CD14-positive monocyte (primary cell): Measurements from ENCODE around the gene ZNF497. TPM values are rescaled to one million over a fixed set of nuclear protein-coding genes. Genes with fewer than 3 reads are reported as not detected.

Experiments used
- DNase-seq, 3 donors: peaks; one replicate each; pipeline ENCODE4 v3.0.0-alpha.2; 2011 to 2022
- H2AFZ ChIP-seq: 2 replicates; pipeline ENCODE4 v1.6.0; 2012; ENCODE audit warnings: mild to moderate bottlenecking, low read depth, low read length, inconsistent platforms; ENCODE audit not compliant: insufficient read depth, poor library complexity, severe bottlenecking
- H3K27ac ChIP-seq, 2 donors: 1 replicate in 1 of 2; 2 replicates in 1 of 2; pipeline ENCODE4 v1.5.1; 2012 to 2013; ENCODE audit warnings: low read length in 2 of 2, control low read depth in 1 of 2, inconsistent platforms in 1 of 2, low read depth in 1 of 2, mild to moderate bottlenecking in 1 of 2
- H3K27me3 ChIP-seq, 2 donors: one replicate each; pipeline versions ENCODE4 v1.6.0 to v1.6.1; 2011 to 2013; ENCODE audit warnings: low read length in 2 of 2; ENCODE audit not compliant: control insufficient read depth in 2 of 2, insufficient read depth in 2 of 2
- H3K36me3 ChIP-seq, 2 donors: replicated peaks in 1 of 2; 1 replicate in 1 of 2; 2 replicates in 1 of 2; pipeline versions ENCODE4 v1.5.1 to v1.6.1; 2012 to 2013; ENCODE audit warnings: low read length in 2 of 2, control low read depth in 1 of 2, inconsistent platforms in 1 of 2, mild to moderate bottlenecking in 1 of 2; ENCODE audit not compliant: insufficient read depth in 2 of 2, control insufficient read depth in 1 of 2
- H3K4me1 ChIP-seq, 2 donors: 1 replicate in 1 of 2; 2 replicates in 1 of 2; pipeline versions ENCODE4 v1.5.1 to v1.6.1; 2012 to 2013; ENCODE audit warnings: low read length in 2 of 2, control low read depth in 1 of 2, inconsistent platforms in 1 of 2, mild to moderate bottlenecking in 1 of 2, moderate library complexity in 1 of 2; ENCODE audit not compliant: insufficient read depth in 2 of 2, control insufficient read depth in 1 of 2
- H3K4me2 ChIP-seq: replicated peaks from 2 replicates; pipeline ENCODE3; 2012; ENCODE audit warnings: low read length, moderate library complexity, mild to moderate bottlenecking; ENCODE audit not compliant: poor library complexity, severe bottlenecking; ENCODE audit errors: extremely low read depth
- H3K4me3 ChIP-seq, 3 experiments: fragments of 200-600 bp in 1 of 3; sonication (generic) in 1 of 3; replicated peaks in 1 of 3; 1 replicate in 2 of 3; 2 replicates in 1 of 3; pipeline ENCODE4 v1.5.1; 2011 to 2013; ENCODE audit warnings: low read length in 3 of 3, mild to moderate bottlenecking in 3 of 3, control low read depth in 2 of 3, low read depth in 2 of 3, inconsistent platforms in 1 of 3, moderate library complexity in 1 of 3
- H3K79me2 ChIP-seq: 2 replicates; pipeline ENCODE4 v1.6.0; 2012; ENCODE audit warnings: mild to moderate bottlenecking, control low read depth, inconsistent platforms, low read length, moderate library complexity; ENCODE audit not compliant: insufficient read depth
- H3K9ac ChIP-seq: 2 replicates; pipeline ENCODE4 v1.6.0; 2017; ENCODE audit warnings: low read length, mild to moderate bottlenecking; ENCODE audit not compliant: insufficient read depth, poor library complexity, severe bottlenecking
- H3K9me3 ChIP-seq, 2 donors: replicated peaks in 1 of 2; 1 replicate in 1 of 2; 2 replicates in 1 of 2; pipeline versions ENCODE4 v1.5.1 to v1.6.1; 2012 to 2013; ENCODE audit warnings: low read length in 2 of 2, control low read depth in 1 of 2; ENCODE audit not compliant: control insufficient read depth in 1 of 2, insufficient read depth in 1 of 2
- H4K20me1 ChIP-seq: 2 replicates; pipeline ENCODE4 v1.6.0; 2012; ENCODE audit warnings: mild to moderate bottlenecking, low read length, control low read depth, moderate library complexity; ENCODE audit not compliant: insufficient read depth
- H3K27ac Mint-ChIP-seq, 7 donors: one replicate each; pipeline ENCODE4 v1.8.0; 2020; ENCODE audit warnings: mild to moderate bottlenecking in 7 of 7, mixed read lengths in 7 of 7, moderate library complexity in 6 of 7, inconsistent platforms in 2 of 7
- H3K27me3 Mint-ChIP-seq, 3 donors: one replicate each; pipeline ENCODE4 v1.8.0; 2021 to 2022; ENCODE audit warnings: low read depth in 3 of 3, mild to moderate bottlenecking in 3 of 3, mixed read lengths in 3 of 3, moderate library complexity in 3 of 3, inconsistent platforms in 1 of 3
- H3K36me3 Mint-ChIP-seq, 2 donors: one replicate each; pipeline ENCODE4 v1.8.0; 2020; ENCODE audit warnings: mixed read lengths in 2 of 2, inconsistent platforms in 1 of 2, mild to moderate bottlenecking in 1 of 2
- H3K4me1 Mint-ChIP-seq: one replicate; pipeline ENCODE4 v1.8.0; 2020; ENCODE audit warnings: mild to moderate bottlenecking, mixed read lengths
- H3K4me3 Mint-ChIP-seq, 2 donors: one replicate each; pipeline ENCODE4 v1.8.0; 2020; ENCODE audit warnings: mild to moderate bottlenecking in 2 of 2, mixed read lengths in 2 of 2, moderate library complexity in 1 of 2
- H3K9me3 Mint-ChIP-seq, 7 donors: one replicate each; pipeline ENCODE4 v1.8.0; 2020 to 2022; ENCODE audit warnings: mixed read lengths in 7 of 7, mild to moderate bottlenecking in 6 of 7, moderate library complexity in 6 of 7, inconsistent platforms in 2 of 7
- whole genome bisulfite sequencing: methylation state at CpG from one replicate; pipeline ENCODE4 v1.1.5; 2013; ENCODE audit warnings: missing lambda C conversion rate; ENCODE audit not compliant: insufficient coverage; 5-methylcytosine and 5-hydroxymethylcytosine counted together
- intact Hi-C, 2 donors: fragments of 100-400 bp; cut with micrococcal nuclease; formaldehyde crosslinking; loops; one replicate each; pipeline versions ENCODE4 v1.15.0 to v1.15.1; 2023
- polyA plus RNA-seq, 3 donors: library from polyadenylated mRNA; depleted of rRNA in 1 of 3; unstranded in 2 of 3; stranded (reverse) in 1 of 3; fragments of 300-500 nt in 2 of 3; fragments of >200 nt in 1 of 3; fragmentation: Illumina TruSeq in 2 of 3; gene quantifications; 1 replicate in 2 of 3; 2 replicates in 1 of 3; pipeline ENCODE4 v1.2.3, GENCODE V29; 2012 to 2021
- TF ChIP-seq, protein P1 (sequence below): fragments of 200-600 bp; IDR thresholded peaks from one replicate; pipeline ENCODE4 v1.8.0; 2022; ENCODE audit warnings: antibody characterized with exemption, mild to moderate bottlenecking

The ZNF497 gene
- polyA plus RNA-seq, 3 donors: 0.28 to 0.60 (median 0.41) TPM

DNA sequence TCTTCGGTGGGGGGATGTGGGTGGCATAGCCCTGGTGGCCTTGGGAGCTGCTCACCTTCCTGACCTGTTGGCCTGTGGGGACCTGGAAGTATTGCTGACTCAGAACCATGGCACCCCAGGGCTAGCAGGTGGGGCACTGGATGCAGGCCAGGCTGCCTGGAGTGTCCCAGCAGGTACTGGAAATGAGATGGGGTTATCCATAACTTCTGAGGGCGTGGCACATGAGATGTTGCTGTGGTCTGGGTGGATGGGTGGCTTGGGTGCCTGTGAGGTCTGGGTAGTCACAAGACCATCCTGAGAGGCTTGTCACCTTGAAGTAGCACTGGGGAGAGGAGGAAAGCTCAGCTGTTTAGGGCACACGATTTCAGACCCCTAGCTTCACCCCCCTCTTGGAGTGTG lies 32.3 kb upstream of the ZNF497 start:
- Histone ChIP-seq H3K9ac (no peak overlapping the region), H2AFZ (no peak overlapping the region), H3K9me3 (no peaks in the 10 kb centered on the region), H3K27ac (no peak overlapping the region), H3K4me2 (no peak overlapping the region), H3K4me3 (no peak overlapping the region), H4K20me1 (peaks cover 4% of the 10 kb centered on the region), H3K4me1 (peaks cover 0 to 4% of the 10 kb centered on the region in 2 donors), H3K27me3 (peaks cover 5 to 30% of the 10 kb centered on the region in 2 donors), H3K79me2 (peaks cover 8% of the 10 kb centered on the region), H3K36me3 (peaks cover 37 to 47% of the 10 kb centered on the region in 2 donors)
- Mint-ChIP-seq H3K9me3 (peaks cover 0 to 8% (median 0%) of the 10 kb centered on the region in 7 donors), H3K27ac (peak overlapping the region in 1 of 7 donors; percentile 7), H3K27me3 (peaks cover 30 to 44% (median 43%) of the 10 kb centered on the region in 3 donors), H3K4me3 (peak overlapping the region in 1 of 2 donors; percentile 48), H3K4me1 (peaks cover 10% of the 10 kb centered on the region), H3K36me3 (peaks cover 46 to 51% of the 10 kb centered on the region in 2 donors)
- intact Hi-C loops: no loop called here
- WGBS: 92% methylated on average over 2 of the region's 3 CpGs
- DNase-seq: peak in 1 of 3 donors; percentile 1
- TF ChIP-seq, protein P1, sequence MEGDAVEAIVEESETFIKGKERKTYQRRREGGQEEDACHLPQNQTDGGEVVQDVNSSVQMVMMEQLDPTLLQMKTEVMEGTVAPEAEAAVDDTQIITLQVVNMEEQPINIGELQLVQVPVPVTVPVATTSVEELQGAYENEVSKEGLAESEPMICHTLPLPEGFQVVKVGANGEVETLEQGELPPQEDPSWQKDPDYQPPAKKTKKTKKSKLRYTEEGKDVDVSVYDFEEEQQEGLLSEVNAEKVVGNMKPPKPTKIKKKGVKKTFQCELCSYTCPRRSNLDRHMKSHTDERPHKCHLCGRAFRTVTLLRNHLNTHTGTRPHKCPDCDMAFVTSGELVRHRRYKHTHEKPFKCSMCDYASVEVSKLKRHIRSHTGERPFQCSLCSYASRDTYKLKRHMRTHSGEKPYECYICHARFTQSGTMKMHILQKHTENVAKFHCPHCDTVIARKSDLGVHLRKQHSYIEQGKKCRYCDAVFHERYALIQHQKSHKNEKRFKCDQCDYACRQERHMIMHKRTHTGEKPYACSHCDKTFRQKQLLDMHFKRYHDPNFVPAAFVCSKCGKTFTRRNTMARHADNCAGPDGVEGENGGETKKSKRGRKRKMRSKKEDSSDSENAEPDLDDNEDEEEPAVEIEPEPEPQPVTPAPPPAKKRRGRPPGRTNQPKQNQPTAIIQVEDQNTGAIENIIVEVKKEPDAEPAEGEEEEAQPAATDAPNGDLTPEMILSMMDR: no peak

DNA sequence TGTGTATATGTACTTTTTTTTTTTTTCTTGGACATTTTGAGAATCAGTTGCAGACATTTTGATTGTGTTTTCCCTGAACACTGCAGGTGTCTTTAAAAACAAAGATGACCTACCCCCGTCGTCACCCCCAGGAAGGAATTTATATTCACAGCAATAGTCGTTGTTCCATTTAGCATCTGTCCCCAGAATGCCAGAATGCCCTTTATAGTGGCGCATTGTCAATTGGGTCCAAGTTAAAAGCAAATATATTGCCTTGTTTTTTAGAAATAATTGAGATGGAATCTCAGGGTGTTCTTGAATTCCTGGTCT lies 31.1 kb upstream of the ZNF497 start:
- H3K27me3 ChIP-seq: peaks cover 5 to 30% of the 10 kb centered on the region in 2 donors
- intact Hi-C loops: no loop called here
- H3K36me3 Mint-ChIP-seq: peaks cover 54 to 61% of the 10 kb centered on the region in 2 donors
- H3K4me1 ChIP-seq: peaks cover 0 to 4% of the 10 kb centered on the region in 2 donors
- WGBS: 100% methylated on average over 2 of the region's 4 CpGs
- TF ChIP-seq, protein P1: no peak
- peaks cover 15% of the 10 kb centered on the region for H3K4me1 Mint-ChIP-seq
- H3K9me3 ChIP-seq: no peaks in the 10 kb centered on the region
- peak in 1 of 3 donors; percentile 0 for DNase-seq
- no peak overlapping the region for H2AFZ ChIP-seq
- H3K79me2 ChIP-seq: peaks cover 16% of the 10 kb centered on the region
- peaks cover 41 to 54% of the 10 kb centered on the region in 2 donors for H3K36me3 ChIP-seq
- peak overlapping the region in 1 of 2 donors; percentile 2 for H3K4me3 Mint-ChIP-seq
- H3K9ac ChIP-seq: no peak overlapping the region
- H4K20me1 ChIP-seq: peaks cover 4% of the 10 kb centered on the region
- H3K9me3 Mint-ChIP-seq: peaks cover 0 to 8% (median 0%) of the 10 kb centered on the region in 7 donors
- no peak overlapping the region for H3K4me2 ChIP-seq
- no peak overlapping the region for H3K4me3 ChIP-seq
- no peak overlapping the region for H3K27ac Mint-ChIP-seq
- H3K27me3 Mint-ChIP-seq: peaks cover 27 to 39% (median 38%) of the 10 kb centered on the region in 3 donors
- H3K27ac ChIP-seq: no peak overlapping the region
